ENCODE data around the gene GPR180.

Gene GPR180

GRCh38 chr13:94656176-94656575, 54.5 kb downstream of the GPR180 start:
- no peak for DNase-seq (ENCODE audit: low spot score)

GRCh38 chr13:94656766-94657165, 55.1 kb downstream of the GPR180 start:
- DNase-seq (ENCODE audit: low spot score): no peak

- DNase-seq (ENCODE audit: low spot score): no peak
These were observed 55.5 kb downstream of the GPR180 start for GRCh38 chr13:94657167-94657566.

GRCh38 chr13:94658926-94659597, 57.4 kb downstream of the GPR180 start:
- DNase-seq (ENCODE audit: low spot score): no peak

DNA sequence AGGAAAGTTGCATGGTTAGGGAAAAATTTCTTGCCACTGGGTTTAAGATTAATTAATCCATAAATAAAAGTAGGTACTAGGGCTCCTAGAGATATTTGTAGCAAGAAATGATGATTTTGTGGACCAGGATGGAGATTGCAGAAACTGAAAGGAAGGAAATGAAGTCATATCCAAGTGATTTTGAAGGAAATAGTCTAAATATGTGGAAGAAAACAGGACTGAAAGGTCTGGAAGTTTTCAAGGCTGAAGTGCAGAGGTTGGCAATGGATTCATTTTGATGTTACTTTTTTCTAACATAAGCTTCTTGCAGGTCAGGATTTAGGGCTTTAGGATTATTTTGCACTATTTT, 57.9 kb downstream of the GPR180 start:
- no peak for DNase-seq (ENCODE audit: low spot score)

GRCh38 chr13:94660695-94661326, 59.2 kb downstream of the GPR180 start:
- DNase-seq (ENCODE audit: low spot score): no peak

DNA sequence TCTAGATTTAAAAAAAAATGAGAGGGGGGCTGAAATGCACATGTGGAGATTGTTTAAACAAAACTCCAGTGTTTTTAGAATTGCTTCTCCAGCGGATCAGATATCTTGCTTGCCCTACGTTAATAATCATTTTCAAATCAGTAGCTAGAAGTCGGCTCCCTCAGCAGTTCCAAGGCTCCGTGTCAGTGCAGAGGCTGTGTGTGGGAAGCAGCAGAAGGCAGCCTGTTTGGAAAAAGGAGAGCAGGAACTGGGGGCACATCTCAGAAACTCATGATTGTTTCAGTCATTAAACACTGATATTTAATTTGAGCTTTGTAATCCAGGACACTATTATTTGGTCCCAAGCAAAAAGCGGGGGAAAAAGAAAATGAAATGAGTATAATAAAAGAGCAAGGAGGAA, 59.7 kb downstream of the GPR180 start:
- DNase-seq (ENCODE audit: low spot score): no peak

DNA sequence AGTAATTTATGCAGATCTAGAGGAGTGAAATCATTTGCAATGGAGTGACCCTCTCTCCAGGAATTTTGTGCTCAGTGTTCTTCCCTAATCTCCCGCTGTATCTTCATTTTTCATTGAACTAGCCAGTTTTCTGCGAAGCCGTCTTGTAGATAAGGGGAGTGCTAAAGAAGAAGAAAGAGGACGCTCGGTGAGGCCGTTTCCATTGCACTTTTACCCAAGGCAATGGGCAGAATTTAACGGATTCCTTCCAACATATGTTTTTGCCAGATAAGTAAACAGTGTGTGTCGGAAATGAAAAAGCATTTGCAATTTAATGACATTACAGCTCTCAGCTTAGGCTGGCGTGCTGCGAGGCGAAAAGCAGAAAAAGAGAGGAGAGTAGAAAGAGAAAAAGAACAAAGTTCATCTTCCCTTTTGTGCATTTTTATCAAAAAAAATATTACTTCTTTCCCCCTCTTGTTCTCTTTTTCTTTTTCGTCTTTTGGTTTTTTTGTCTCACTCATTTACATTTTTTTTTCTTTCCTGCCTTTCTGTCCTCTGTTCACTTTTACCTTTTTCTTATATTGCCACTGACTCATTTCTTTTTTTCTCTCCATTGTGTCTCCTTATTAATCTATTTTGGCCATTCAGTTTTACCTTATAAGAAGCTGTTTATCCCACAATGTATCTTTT, 60.8 kb downstream of the GPR180 start:
- DNase-seq (ENCODE audit: low spot score): no peak

GRCh38 chr13:94664889-94665288, 63.2 kb downstream of the GPR180 start:
- no peak for DNase-seq (ENCODE audit: low spot score)

DNA sequence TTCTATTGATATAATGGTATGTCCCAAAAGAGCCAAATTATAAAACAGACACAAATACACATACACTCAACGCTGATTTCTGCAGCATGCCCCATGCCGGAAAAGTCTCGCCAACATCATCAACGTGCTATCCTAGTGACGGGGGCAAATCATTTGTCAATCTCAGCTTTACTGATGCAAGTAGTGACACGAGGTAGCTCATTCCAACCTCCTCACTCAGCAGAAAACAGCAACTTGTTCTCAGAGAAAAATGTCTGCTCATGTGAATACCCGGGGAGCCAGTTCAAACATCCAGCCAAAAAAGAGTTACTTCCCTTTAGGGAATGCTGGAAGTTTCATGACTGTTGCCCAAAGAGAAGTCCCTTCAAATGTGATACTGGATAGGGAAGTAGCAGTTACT, 64.4 kb downstream of the GPR180 start:
- DNase-seq (ENCODE audit: low spot score): no peak

DNA sequence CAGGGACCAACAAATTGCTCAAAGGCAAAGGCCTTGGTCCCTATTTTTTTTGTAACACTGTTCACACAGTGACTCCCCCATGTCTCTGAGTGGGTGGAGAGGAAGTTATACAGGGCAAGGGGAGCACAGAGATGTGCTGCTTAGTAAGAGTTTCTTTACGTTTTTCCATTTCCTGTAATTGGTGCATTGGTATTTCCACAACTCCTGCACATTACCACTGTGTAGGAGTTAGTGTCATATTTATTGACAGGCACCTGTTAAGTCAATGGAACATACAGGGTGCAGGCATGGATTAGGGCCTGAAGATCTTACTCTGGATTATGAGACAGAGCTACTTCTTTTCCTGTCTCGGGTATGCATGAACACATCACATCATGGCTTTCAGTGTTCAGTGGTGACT, 65.5 kb downstream of the GPR180 start:
- no peak for DNase-seq (ENCODE audit: low spot score)

GRCh38 chr13:94672400-94672799, 70.7 kb downstream of the GPR180 start:
- DNase-seq (ENCODE audit: low spot score): no peak

- no peak for DNase-seq (ENCODE audit: low spot score)
These were observed 72.2 kb downstream of the GPR180 start for GRCh38 chr13:94673851-94674250.

DNA sequence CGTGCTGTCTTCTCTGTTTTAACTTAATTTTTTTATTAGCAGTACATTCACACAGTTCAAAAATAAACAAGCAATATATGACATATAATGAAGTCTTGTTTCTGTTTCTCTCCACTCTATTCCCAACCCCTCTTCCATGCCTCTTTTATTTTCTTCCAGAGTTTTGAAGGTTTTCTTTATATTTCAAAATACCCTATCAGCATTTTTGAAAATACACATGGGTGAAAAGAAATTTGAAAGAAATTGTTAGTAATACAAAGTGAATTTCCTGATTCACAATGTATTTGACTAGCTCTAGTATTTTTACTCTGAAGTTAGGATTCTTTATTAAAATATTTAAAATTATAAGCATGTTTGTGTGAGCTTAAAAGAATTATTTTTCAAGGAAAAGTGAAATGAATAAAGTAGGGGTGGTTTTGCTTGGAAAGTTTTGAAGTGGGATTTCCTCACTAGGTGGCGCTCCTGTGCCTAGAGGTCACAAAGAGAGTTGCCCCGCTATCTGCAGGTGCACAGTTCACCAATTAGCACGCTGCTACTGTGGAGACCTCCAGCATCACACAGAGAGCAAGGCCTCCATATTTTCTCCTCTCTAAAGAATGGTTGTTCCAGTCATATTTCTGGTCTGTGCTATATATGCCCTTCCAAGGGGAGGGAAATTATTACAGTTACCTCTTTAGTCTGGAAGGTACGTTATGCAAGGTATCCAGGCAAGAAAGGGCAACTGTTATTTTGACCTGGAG, 73.1 kb downstream of the GPR180 start:
- DNase-seq (ENCODE audit: low spot score): peak; percentile 73

- peak; percentile 47 for DNase-seq (ENCODE audit: low spot score)
These were observed 76.1 kb downstream of the GPR180 start for GRCh38 chr13:94677799-94678198.

GRCh38 chr13:94678845-94679244, 77.2 kb downstream of the GPR180 start:
- no peak for DNase-seq (ENCODE audit: low spot score)

DNA sequence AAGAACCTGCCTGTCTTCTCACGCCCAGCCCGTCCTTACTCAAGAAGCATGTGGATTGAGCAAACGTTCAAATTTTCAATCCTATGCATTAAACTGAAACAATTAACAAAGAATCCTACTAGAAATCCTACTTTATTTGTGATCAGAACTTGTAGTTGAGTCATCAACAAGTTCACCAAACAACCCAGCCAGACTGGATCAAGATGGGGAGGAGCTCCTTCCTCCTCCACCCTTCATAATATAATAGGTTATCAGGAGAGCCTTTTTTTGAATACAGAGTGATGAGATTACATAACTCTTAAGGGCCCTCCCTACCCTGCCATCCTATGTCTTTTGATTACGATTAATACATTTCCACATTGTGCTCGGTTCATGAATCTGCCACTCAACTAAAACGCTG, 78.0 kb downstream of the GPR180 start:
- DNase-seq (ENCODE audit: low spot score): no peak

- DNase-seq (ENCODE audit: low spot score): no peak
These were observed 80.6 kb downstream of the GPR180 start for GRCh38 chr13:94682229-94682628.

GRCh38 chr13:94683409-94683808, 81.8 kb downstream of the GPR180 start:
- no peak for DNase-seq (ENCODE audit: low spot score)

All from D341Med (cell line).